GM21723 (cell line): ENCODE results near the gene COL4A6.
"Not testable (repeated sequence)": the region's sequence is repeated elsewhere in the genome, so short reads cannot be mapped to it uniquely, and the experiment has no call there.

Experiments used
- ATAC-seq: cut with Tn5 transposase; IDR thresholded peaks from one replicate; pipeline ENCODE4 v1.9.1; 2021; ENCODE audit warnings: mild to moderate bottlenecking, moderate library complexity; ENCODE audit not compliant: unreplicated experiment

Gene COL4A6

DNA sequence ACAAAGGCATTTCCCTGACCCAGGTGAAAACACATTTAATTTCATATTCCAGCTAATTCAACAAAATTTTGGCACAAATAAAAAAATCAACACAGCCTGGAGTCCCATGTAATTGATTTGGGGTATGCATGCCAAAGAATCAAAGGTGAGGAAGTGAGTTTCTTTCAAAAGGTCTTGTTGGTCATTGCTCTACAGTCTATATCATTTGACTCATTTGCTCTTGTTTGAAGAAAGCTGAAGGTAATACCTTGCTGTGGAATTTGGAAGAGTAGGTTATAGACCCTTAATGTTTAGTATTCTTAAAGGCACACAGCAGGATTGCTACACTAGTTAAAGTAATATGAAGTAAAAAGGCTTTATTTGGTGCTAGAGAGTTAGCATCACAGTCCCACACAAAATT lies 25.4 kb downstream of the COL4A6 start:
- ATAC-seq = no peak

DNA sequence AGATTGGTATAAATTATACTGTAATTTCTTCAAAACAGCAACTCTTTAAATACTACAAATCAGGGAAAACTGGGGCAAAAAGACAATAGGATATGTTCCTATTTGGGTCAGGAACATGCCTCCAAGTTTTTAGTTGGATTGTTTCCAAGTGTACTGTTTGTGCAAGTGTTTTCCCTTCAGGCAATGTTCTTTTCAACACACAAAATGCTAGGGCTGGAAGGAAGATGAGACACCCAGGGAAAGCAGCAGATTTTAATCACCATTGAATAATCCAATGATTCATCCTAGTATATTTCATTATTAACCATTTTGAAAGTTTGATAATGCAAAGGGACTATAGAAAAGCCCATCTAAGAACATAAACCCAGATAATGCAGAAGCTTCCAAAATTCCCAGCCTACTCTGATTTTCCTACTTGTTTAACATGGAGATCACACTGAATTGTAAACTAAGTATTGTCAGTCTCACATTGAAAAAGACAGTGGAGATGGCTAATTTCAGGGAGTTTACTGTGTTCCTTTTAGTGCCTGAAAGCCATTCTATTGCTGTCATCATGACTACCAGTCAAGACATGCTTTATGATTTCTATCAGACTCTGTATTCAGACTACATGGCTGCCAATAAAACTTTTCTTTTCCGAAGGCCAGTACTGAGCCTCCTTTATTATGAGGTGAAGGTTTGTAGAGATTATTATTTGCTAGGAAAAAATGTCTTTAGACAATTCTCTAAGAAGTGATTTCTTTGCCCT lies 38.6 kb downstream of the COL4A6 start:
- ATAC-seq = no peak

DNA sequence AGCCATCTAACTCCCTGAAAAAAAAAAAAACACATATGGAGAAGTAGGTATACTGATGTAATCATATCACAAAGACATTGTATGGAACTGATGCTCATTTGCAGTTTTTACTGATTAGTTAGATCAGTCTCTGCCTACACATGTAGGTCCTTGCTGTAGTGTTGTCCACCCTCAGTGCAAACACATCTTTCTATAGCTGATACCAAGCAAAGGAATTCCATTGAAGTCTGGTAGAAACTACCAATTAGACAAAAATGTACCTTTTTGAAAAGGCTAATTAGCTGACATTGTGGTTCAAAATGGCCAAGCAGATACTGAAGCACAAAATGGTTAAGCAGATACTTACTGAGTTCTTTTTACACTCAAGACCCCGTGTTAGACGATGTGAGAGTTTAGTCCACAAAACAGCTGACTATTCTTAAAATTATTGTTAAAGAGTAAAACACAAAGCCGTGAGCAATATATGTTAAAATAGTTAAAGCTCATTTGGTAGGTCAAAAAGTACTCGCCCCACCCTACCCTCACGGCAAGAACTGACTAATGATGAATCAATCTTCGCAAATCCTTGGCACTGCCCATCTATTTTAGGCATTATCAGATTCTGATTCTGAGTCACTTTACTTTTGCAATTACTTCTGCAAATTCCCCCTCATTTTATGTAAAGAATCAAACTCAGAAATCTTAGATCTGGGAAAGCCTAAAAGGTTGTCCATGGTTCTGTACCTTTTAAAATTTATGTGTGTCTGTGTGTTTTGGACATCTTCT lies 40.4 kb downstream of the COL4A6 start:
- no peak for ATAC-seq

DNA sequence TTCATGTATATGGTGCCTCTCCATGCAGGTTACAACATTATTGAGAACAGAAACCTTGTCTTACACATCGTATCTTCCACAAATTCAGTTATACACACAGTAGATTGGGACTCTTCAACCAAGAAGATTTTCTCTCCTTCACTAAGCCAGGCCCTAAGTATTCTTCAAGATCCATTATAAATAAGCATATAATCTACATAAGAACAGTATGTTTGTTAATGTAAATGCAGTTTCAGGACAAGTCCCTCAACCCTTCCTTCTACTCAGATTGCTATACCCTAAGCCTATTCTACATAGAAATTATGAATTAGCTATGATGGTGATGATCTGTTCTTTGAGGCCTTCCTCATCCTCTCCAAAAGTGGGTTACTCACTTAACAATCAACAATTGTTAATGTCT lies 41.2 kb downstream of the COL4A6 start:
- ATAC-seq = no peak

DNA sequence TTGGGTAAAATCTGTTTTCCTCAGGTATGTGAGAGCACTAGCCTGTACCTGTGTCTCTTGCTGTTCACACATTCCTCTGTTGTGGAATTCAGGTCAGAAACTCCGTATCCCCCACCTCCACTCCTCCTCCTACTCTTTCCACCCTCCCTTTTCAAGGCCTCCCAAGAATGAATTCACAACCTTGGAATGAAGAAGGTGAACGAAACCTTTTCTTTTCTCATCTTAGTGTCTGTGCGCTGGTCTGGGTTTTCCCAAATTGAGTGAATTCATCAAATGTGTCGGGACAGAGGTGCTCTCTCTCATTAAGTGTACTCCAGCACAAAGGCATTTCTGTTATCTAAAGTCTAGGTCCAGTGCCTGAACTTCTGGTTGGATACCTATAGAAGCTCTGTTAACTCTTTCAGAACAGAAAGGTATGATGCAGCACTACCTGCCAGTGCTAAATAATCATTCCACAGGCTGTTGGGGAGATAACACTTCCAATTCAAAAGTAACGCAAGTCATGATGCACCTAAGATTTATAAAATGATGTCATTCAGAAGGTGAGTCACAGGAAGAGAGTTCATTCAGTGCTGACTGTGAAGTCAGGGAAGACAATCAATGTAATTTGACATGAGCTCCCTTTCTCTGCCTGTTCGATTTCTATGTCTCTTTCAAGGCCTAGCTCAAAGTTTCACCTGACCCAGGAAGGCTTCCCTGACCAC lies 41.9 kb downstream of the COL4A6 start:
- no peak for ATAC-seq

DNA sequence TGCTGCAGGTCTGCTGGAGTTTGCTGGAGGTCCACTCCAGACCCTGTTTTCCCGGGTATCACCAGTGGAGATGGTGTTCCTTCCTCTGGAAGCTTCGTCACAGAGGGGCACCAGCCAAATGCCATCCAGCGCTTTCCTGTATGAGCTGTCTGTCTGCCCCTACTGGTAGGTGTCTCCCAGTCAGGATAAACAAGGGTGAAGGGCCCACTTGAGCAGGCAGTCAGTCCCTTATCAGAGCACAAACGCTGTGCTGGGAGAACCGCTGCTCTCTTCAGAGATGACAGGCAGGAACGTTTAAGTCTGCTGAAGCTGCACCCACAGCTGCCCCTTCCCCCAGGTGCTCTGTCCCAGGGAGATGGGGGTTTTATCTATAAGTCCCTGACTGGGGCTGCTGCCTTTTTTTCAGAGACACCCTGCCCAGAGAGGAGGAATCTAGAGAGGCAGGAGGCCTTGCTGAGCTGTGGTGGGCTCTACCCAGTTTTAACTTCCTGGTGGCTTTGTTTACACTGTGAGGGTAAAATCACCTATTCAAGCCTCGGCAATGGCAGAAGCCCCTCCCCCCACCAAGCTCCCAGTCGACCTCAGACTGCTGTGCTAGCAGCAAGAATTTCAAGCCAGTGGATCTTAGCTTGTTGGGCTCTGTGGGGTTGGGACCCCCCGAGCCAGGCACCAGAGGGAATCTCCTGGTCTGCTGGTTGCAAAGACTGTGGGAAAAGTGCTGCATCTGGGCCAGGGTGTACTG lies 47.1 kb downstream of the COL4A6 start:
- not testable (repeated sequence) for ATAC-seq

DNA sequence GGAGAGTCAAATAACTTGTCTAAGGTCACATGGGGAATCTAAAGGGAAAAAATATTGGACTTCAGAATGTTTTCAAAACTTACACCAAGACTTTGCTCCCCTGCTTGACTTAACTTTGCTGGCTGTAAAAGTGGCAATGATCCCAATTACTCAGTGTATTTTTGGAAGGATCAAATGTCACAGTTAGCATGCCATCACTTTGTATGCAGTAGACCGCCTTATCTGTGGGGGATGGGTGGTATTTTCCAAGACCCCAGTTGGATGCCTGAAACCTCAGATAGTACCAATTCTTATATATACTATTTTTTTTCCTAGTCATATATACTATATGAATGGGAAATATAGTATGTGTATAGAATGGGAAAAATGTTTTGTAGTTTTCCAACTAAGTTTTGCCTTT lies 53.4 kb downstream of the COL4A6 start:
- no peak for ATAC-seq

DNA sequence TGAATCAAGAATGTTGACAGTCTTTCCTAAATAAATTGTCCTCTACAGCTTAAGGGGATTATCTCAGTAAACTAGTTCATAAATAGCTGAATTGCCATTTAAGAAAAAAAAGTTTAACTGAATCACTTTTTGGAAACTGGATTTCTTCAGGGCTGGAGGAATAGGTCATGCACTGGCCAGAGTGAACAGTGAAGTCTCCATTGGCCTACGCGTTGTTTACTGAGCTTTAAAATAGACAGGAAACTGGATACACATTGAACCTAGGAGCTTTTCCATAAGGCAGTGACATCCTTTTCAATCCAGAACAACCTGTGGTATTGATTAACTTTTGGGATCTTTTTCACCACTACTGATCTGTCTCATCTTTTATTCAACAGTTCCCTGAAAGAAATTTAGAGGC lies 58.0 kb downstream of the COL4A6 start:
- ATAC-seq = no peak

DNA sequence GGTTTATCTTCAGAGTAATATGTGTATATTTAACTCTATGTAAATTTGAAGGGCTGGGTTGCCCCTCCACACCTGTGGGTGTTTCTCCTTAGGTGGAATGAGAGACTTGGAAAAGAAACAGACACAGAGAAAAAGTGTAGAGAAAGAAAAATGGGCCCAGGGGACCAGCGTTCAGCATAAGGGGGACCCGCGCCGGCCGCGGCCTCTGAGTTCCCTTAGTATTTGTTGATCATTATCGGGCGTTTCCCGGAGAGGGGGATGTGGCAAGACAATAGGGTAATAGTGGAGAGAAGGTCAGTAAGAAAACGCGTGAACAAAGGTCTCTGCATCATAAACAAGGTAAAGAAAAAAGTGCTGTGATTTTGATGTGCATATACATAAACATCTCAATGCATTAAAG lies 61.4 kb downstream of the COL4A6 start:
- not testable (repeated sequence) for ATAC-seq

DNA sequence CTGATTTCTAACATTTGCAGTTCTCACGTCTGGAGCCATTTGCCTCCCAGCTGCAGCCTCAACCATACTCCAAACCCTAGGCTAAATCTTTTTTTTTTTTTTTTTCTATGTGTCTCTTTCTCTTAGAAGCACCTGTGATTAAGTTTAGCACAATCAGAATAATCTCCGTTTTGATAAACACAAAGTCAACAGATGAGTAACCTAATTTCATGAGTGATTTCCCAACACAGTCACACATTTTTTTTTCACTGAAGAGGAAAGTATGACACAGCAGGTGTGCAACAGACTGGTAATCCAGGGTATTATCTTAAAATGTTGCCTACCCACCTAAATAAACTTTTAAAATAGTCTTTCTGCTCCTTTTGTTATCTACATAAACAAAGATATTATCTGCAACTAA lies 62.6 kb downstream of the COL4A6 start:
- not testable (repeated sequence) for ATAC-seq

DNA sequence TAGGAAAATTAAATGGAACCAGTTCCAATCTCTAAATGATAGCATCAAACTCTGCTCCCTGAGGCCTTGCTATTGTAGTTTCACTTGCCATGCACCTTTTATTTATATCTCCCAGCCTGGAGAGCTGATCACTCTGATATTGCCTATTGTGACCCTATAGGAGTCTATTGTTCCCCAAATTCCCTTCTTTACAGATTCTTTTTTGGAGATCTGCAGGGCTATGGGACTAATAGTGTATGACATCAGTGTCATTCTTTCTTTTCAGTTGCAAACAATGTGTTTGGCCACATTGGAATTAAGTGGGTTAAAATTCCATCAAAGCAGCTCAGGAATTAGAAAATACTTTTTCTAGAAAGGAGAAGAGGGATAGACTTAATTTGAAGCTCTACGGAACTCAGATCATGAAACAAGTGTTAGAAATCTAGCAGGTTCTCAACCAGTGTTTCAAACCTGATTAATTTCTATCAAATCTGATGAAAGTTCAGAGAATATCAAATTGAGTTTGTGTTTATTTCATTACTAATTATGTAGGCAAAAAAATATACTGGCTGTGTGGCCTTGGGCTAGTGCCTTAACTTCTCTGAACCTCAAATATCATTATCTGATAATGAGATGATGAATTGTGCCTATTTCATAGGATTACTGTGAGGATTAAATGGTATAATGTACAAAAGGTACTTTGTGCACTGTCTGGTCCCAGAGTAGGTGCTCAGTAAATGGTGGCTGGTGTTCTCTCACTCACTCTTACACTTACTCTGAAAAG lies 71.4 kb downstream of the COL4A6 start:
- no peak for ATAC-seq

DNA sequence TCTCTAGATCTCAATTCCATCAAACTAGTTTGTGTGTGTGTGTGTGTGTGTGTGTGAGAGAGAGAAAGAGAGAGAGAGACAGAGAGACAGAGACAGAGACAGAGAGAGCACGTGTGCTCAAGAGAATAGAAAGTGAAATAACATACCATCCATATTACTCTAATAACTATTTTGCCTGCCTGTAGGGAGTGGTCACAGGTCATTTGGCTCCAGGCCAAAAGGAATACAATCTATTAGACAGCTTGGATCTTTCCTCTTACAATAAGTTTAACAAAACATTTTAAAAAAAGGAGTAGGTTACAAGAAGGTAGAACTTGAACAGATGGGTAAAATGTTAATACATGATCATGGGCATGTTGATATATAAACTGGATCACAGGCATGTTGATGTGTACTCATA lies 76.2 kb downstream of the COL4A6 start:
- no peak for ATAC-seq

DNA sequence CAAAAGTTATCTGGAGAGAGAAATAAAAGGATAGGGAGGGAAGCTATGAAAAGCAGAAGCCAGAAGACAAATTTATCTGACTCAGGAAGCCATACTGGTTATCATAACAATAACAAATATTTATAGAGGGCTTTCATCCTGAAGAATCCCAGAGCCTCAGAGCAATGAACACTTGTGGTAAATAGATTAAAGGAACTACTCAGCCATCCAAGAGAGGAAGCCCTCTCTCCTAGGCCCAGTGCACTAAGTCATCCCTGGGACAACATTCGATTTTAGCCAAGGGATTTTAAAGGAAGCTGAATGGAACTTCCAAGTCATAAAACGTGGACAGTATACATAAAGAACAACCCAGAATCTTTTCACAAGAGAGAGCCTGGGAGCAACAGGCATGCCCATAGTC lies 76.9 kb downstream of the COL4A6 start:
- no peak for ATAC-seq

DNA sequence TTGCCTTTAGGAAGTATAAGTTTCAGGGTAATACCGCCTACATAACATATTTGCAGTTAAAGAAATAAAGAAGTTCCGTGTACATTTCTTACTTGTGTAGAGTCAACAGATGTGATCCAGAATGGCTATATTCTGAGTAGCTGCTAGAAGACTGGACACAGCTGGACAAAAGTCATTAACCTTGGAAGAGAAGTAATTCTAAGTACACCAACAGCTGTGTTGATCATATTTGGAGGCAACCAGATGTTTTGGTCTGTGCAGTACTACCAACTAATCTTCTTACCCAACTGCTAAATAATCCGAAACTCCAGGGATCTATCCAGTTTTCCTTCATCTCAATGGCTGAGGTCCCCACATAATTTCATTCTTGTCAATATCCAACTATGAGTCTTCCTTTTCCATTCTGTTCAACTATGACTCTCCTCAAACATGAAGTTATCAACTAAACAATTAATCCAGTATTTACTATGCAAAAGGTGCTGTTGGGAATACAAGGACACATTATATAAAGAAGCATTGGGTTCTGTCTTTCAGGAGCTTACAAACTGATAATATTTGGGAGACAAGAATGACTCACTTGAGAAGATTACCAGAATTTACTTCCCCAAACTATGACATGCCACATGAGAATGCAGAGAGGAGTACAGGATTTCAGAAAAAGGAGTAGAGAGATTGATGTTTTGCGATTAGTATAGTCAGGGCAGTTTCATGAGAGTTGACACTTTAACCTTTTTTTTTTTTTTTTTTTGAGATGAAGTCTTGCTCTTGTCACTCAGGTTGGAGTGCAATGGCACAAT lies 78.2 kb downstream of the COL4A6 start:
- ATAC-seq = no peak

DNA sequence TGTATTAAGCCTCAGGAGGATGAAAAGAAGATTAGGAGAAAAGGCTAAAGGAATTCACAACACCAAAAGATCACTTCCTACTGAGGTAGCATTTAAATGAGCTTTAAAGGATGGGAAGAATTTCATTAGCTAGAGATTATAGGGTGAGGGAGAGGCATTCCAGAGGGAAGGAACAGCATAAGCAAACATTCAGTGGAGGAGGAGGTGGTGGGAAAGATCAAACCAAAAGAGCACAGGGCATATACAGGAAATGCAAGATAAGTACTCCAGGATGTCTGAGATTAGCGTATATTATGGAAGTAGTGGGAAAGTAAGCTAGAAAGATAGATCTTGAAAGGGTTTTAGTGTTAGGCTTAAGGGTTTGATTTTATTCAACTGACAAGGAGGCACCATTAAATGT lies 84.8 kb downstream of the COL4A6 start:
- ATAC-seq = no peak

DNA sequence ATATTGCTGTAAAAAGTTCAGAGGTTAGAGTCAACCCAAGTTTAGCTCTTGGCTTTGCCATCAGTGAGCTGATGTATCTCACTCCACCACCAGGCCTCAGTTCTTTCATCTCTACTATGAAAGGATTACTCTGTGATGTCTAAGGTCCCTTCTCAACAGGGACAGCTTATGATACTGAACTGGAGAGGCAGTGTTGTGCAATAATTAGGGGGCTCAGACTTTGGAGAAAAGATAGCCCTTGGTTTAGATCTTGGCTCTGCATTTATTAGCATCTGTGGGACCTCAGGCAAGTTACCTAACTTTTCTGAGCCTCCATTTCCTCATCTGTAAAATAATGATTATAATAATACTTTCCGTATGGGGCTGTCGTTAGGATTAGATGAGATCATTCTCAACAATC lies 89.0 kb downstream of the COL4A6 start:
- ATAC-seq = no peak

DNA sequence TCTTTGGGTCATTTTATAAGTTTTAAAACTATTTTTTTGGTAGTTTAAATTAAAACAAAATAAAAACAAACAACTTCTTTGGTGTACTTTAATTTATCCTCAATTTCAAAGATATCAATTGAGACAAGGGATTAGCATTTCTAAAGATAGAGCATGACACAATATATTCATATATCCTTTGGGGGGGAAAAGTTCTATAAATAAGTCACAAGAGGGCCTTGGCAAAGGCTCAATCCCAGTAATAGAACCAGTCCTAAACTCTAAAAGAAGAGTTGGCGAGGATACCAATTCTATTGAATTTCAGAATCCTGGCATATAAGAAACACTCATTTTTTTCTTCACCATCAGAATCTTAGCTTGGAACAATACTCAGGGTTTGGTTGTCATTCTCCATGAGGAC lies 89.7 kb downstream of the COL4A6 start:
- ATAC-seq = no peak

DNA sequence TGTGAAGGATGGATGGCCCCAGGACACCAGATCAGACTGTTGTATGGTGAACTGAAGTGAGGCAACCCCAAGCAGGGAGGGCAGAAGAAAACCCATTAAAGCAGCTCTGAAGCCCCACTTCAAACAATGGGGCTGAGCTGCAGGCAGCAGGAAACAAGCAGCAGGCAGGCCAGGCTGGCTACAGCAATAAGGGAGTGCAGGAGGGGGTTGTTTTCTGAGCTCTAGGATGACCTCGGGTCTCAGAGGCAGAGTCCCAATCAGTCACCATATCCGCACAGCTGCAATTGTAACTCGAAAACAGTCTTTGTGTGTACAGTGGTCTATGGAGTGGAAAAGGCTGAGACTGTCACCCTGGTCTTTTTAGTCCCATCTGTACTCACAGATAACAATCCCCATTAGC lies 90.4 kb downstream of the COL4A6 start:
- no peak for ATAC-seq

DNA sequence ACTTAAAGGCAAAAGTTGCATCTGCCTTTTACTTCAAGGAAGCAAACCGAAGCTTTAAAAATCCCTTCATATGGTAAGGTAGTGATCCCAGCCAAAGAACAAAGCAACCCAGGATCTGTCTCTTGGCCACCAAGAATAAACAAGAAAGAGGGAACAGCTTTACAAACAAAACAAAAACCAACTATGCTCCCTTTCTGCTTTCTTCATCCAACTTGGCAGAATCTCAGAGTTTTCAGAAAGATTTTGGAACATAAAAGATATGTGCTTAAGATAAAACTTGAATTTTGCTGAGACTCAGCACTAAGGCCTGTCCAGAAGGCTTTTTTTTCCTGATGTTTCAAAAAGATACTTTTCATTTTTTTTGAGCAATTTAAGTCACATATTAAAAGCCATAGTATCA lies 94.0 kb downstream of the COL4A6 start:
- no peak for ATAC-seq

DNA sequence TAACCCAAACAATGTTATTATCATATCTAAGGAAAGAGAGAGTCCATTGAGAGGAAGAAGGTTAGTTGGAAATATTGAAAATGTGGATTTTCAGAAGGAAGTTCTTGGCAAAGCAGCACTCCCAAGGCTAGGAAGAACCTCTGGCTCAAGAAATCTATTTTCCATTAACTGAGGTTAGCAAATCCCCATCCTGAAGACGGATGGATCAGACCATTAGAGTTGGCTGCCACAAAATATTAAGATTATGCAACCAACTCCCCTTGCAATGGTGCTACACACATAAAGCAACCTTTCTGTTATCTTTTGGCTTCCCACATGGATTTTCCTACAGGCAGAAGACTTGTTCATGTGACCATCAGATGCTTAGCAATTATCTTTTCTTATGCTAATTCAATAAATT lies 96.3 kb downstream of the COL4A6 start:
- no peak for ATAC-seq
